Measurements from ENCODE around the gene CCL2.

The CCL2 gene

DNA sequence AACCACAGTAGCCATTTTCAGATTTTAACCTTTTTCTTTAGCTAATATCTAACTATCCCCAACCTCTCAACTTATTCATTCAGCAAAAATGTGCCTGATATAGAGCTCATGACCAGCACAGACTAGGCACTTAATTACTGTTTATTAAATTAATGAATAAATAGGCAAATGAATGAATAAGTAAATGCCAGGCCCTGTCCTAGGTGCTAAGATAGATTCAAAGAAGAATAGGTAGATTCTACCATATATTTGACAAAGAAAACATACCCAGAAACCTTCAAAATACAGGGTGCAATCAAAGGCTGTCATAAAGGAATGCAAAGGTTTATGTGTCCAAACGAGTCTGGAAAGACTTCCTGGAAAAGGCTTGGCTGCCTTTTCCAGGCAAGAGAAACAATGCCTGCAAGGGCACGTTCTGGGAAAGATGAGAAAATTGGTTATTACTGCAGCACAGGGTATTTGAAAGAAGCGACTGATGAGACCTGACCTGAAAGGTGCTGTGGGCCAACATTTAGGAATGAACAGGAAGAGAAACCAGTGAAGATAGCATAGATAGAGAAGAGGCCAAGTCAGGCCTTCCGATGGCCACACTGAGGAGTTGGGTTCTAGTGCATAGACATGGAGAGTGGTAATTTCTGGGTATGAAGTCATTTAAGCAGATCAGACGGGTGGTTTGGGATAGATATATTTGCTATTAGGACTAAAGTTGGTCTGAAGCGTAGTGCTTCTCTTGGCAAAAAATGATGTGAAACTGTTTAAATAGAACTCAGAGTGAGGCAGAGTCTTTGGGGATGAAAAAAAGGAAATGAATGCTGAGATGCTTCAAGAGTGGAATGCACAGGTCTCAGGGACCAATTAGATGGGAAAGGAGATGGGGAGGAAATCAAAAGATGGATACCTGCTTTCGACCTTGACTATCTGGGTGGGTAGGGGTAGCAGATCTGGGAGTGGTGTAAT, 11.4 kb upstream of the CCL2 start:
- H3K27ac ChIP-seq = no peak overlapping the region
- TF ChIP-seq POLR2AphosphoS5 (IDR thresholded peaks at IDR 0.05; ENCODE audit: borderline replicate concordance, low read depth, low read length) = no peak
- H3K4me3 ChIP-seq = no peak overlapping the region
- DNase-seq (ENCODE audit: low read depth, low spot score) = no peak
- H3K36me3 ChIP-seq (ENCODE audit: insufficient read depth, low read length) = no peaks in the 10 kb centered on the region
- H3K9ac ChIP-seq (ENCODE audit: insufficient read length) = no peak overlapping the region
- H3K9me3 ChIP-seq (ENCODE audit: low read depth, low read length) = no peaks in the 10 kb centered on the region

DNA sequence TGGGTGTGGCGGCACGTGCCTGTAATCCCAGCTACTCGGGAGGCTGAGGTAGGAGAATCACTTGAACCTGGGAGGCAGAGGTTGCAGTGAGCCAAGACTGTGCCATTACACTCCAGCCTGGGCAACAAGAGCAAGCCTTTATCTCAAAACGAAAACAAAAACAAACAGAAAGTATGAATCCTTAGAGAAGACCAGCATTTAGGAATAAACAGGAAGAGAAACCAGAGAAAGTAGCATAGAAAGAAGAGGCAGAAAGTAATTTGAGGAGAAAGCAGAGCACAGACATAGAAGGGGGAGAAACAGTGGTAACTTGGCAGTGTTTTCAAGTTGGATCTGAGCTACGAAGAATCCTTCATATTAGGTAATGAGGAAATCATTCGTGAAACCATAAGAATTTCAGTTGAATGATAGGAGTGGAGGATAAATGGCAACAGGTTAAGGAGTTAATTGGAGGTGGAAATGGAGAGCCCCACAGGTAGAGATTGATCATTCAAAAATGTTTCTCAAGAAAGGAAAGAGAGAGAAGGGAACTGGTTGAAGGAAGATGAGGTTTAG, 9.7 kb upstream of the CCL2 start:
- H3K4me3 ChIP-seq = no peak overlapping the region
- no peak overlapping the region for H3K9ac ChIP-seq (ENCODE audit: insufficient read length)
- no peaks in the 10 kb centered on the region for H3K36me3 ChIP-seq (ENCODE audit: insufficient read depth, low read length)
- H3K9me3 ChIP-seq (ENCODE audit: low read depth, low read length) = no peaks in the 10 kb centered on the region
- TF ChIP-seq POLR2AphosphoS5 (IDR thresholded peaks at IDR 0.05; ENCODE audit: borderline replicate concordance, low read depth, low read length) (no peak), FOXP2 (optimal IDR thresholded peaks at IDR 0.05; ENCODE audit: control extremely low read depth, extremely low read length, insufficient read depth) (no peak), EZH2 (IDR thresholded peaks at IDR 0.05) (no peak)
- DNase-seq (ENCODE audit: low read depth, low spot score) = no peak
- no peak overlapping the region for H3K27ac ChIP-seq

DNA sequence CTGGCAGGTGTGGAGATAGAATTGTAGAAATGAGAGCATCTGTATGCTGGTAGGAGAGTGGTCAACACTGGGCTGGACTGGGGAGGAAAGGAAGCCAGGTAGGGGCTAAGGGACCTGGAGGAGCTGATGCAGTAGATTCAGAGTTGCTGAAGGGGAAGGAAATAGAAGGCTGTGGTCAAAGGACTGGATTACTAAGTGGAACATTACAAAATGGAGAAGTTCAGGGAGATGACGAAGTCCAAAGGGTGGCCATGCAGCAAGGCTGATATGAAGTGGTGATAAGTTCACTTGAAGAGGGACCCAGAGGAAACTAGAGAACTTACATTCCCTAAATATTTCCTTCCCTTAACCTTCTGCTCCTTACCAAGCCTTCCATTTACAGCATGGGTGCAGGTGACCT, 8.6 kb upstream of the CCL2 start:
- Histone ChIP-seq H3K27ac (no peak overlapping the region), H3K9me3 (ENCODE audit: low read depth, low read length) (no peaks in the 10 kb centered on the region), H3K9ac (ENCODE audit: insufficient read length) (no peak overlapping the region), H3K36me3 (ENCODE audit: insufficient read depth, low read length) (no peaks in the 10 kb centered on the region), H3K4me3 (no peak overlapping the region)
- TF ChIP-seq FOXP2 (optimal IDR thresholded peaks at IDR 0.05; ENCODE audit: control extremely low read depth, extremely low read length, insufficient read depth) (no peak), POLR2AphosphoS5 (IDR thresholded peaks at IDR 0.05; ENCODE audit: borderline replicate concordance, low read depth, low read length) (no peak), EZH2 (IDR thresholded peaks at IDR 0.05) (no peak)
- no peak for DNase-seq (ENCODE audit: low read depth, low spot score)

DNA sequence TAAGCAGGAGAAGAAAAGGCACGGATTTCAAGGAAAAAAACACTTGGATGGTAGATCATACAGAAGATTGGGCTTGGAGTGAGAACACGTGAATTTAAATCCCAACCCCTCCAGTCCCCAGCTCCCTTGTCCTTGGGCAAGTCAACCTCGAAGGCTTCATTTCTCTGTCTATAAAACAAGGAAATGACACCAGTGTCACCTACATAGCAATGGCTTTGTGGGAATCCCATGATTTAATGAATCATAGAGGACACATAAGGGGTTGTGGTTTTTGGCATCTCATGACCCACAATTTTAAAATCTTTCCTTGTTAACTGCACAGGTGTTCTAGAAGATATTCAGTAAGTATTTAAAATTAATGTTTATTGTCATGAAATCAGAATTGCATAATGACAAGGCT, 8.2 kb upstream of the CCL2 start:
- Histone ChIP-seq H3K36me3 (ENCODE audit: insufficient read depth, low read length) (no peaks in the 10 kb centered on the region), H3K4me3 (no peak overlapping the region), H3K9ac (ENCODE audit: insufficient read length) (no peak overlapping the region), H3K9me3 (ENCODE audit: low read depth, low read length) (no peaks in the 10 kb centered on the region), H3K27ac (no peak overlapping the region)
- no peak for DNase-seq (ENCODE audit: low read depth, low spot score)
- TF ChIP-seq EZH2 (IDR thresholded peaks at IDR 0.05) = no peak
- TF ChIP-seq POLR2AphosphoS5 (IDR thresholded peaks at IDR 0.05; ENCODE audit: borderline replicate concordance, low read depth, low read length) = no peak
- TF ChIP-seq FOXP2 (optimal IDR thresholded peaks at IDR 0.05; ENCODE audit: control extremely low read depth, extremely low read length, insufficient read depth) = no peak

DNA sequence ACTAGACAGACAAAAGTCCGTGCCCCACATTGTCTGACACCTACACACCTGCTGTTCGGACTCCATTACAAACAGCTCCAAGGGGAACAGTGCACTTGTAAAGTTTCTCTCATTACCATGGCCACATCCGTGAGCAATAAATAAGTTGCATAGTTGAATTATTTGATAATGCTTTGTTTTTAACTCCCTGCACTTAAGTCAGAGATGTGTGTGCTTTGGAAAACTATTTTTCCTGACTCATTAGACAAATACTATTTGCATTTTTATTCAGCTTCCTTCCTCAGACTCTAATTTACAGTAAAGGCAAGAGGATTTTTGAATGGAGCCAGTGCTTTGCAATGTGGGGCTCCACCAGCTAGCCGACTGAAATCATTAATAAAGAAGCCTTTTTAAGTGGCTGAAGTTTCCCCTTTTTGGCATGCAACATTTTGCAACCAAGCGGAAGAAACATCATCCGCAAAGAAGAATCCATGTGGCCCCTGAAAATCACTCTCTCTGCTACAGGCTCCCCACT, 6.5 kb upstream of the CCL2 start:
- TF ChIP-seq POLR2AphosphoS5 (IDR thresholded peaks at IDR 0.05; ENCODE audit: borderline replicate concordance, low read depth, low read length) (no peak), FOXP2 (optimal IDR thresholded peaks at IDR 0.05; ENCODE audit: control extremely low read depth, extremely low read length, insufficient read depth) (no peak), EZH2 (IDR thresholded peaks at IDR 0.05) (no peak)
- H3K9me3 ChIP-seq (ENCODE audit: low read depth, low read length) = no peaks in the 10 kb centered on the region
- no peak for DNase-seq (ENCODE audit: low read depth, low spot score)
- H3K4me3 ChIP-seq = no peak overlapping the region
- no peak overlapping the region for H3K27ac ChIP-seq
- no peak overlapping the region for H3K9ac ChIP-seq (ENCODE audit: insufficient read length)
- H3K36me3 ChIP-seq (ENCODE audit: insufficient read depth, low read length) = no peaks in the 10 kb centered on the region

DNA sequence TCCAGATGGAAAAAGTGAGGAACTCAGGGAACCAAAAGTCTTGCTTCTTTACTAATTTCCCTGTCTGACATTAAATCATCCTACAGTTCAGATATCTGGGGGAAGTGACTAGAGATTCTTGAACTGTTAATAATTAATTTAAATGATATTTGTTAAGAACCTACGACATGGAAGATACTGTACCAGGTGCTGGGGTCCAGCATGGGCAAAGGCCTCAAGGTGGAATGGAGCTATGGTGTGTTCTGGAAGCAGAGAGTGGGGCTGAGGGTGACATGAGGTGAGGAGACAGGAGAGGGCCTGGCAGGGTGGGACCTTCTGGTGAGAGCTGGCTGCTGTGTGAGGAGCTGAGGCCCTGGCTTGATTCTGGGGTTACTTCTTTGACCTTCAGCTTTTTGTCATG, 6.0 kb upstream of the CCL2 start:
- Histone ChIP-seq H3K9ac (ENCODE audit: insufficient read length) (no peak overlapping the region), H3K4me3 (no peak overlapping the region), H3K36me3 (ENCODE audit: insufficient read depth, low read length) (no peaks in the 10 kb centered on the region), H3K27ac (no peak overlapping the region), H3K9me3 (ENCODE audit: low read depth, low read length) (no peaks in the 10 kb centered on the region)
- TF ChIP-seq FOXP2 (optimal IDR thresholded peaks at IDR 0.05; ENCODE audit: control extremely low read depth, extremely low read length, insufficient read depth) = no peak
- TF ChIP-seq EZH2 (IDR thresholded peaks at IDR 0.05) = no peak
- no peak for TF ChIP-seq POLR2AphosphoS5 (IDR thresholded peaks at IDR 0.05; ENCODE audit: borderline replicate concordance, low read depth, low read length)
- no peak for DNase-seq (ENCODE audit: low read depth, low spot score)

DNA sequence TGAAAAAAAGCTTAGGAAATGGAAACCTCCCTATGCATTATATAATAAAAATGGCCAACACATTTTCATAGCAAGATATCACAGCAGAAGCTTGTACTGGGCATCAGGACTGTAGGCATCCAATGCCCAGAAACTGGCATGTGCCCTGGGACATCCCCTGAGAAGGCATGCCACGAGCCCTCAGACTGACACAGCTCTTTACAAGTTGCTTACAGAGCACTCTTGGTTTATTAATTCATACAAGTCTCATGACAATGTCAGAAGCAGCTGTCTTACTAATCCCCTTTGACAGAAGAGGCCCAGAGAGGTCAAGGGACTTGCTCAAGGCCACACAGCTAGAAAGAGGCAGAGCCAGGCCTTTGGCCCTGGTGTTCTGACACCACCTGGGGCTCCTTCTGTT, 5.6 kb upstream of the CCL2 start:
- Histone ChIP-seq H3K4me3 (no peak overlapping the region), H3K9ac (ENCODE audit: insufficient read length) (no peak overlapping the region), H3K27ac (no peak overlapping the region), H3K36me3 (ENCODE audit: insufficient read depth, low read length) (no peaks in the 10 kb centered on the region), H3K9me3 (ENCODE audit: low read depth, low read length) (no peaks in the 10 kb centered on the region)
- TF ChIP-seq EZH2 (IDR thresholded peaks at IDR 0.05) (no peak), POLR2AphosphoS5 (IDR thresholded peaks at IDR 0.05; ENCODE audit: borderline replicate concordance, low read depth, low read length) (no peak), FOXP2 (optimal IDR thresholded peaks at IDR 0.05; ENCODE audit: control extremely low read depth, extremely low read length, insufficient read depth) (no peak)
- DNase-seq (ENCODE audit: low read depth, low spot score) = no peak

DNA sequence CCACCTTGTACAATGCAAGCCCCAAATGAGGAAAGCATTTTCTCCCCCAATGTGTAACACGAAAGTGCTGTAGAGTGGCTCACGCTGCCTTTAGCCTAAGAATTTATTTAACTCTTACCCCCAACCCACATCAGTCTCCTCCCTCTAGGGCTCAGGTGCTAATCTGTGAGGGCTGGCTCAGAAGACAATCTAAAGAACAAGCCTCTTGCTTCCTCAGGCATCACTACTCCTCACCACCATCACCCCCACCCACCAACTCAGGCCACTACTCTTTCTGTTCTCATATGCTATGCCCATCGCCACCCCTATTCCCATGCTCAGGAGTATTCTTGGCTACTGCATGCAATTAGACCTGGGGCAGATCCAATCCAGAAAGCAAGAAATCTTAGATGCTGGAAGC, 3.9 kb upstream of the CCL2 start:
- no peak for TF ChIP-seq FOXP2 (optimal IDR thresholded peaks at IDR 0.05; ENCODE audit: control extremely low read depth, extremely low read length, insufficient read depth)
- TF ChIP-seq POLR2AphosphoS5 (IDR thresholded peaks at IDR 0.05; ENCODE audit: borderline replicate concordance, low read depth, low read length) = no peak
- TF ChIP-seq EZH2 (IDR thresholded peaks at IDR 0.05) = no peak
- DNase-seq (ENCODE audit: low read depth, low spot score) = no peak
- H3K27ac ChIP-seq = no peak overlapping the region
- no peaks in the 10 kb centered on the region for H3K36me3 ChIP-seq (ENCODE audit: insufficient read depth, low read length)
- H3K9ac ChIP-seq (ENCODE audit: insufficient read length) = no peak overlapping the region
- no peak overlapping the region for H3K4me3 ChIP-seq
- no peaks in the 10 kb centered on the region for H3K9me3 ChIP-seq (ENCODE audit: low read depth, low read length)
